HUES48 (cell line): ENCODE measurements around the gene FBXO44.

Source experiments
- H3K27ac ChIP-seq: one replicate; pipeline ENCODE4 v1.7.0; 2013; ENCODE audit warnings: low read depth, low read length, inconsistent platforms
- H3K27me3 ChIP-seq: 2 replicates; pipeline ENCODE4 v1.6.1; 2013; ENCODE audit warnings: mild to moderate bottlenecking, low read length; ENCODE audit not compliant: control insufficient read depth, insufficient read depth
- H3K36me3 ChIP-seq: 2 replicates; pipeline ENCODE4 v1.6.1; 2013; ENCODE audit warnings: low read length; ENCODE audit not compliant: control insufficient read depth, insufficient read depth
- H3K4me1 ChIP-seq: 2 replicates; pipeline ENCODE4 v1.6.1; 2013; ENCODE audit warnings: mild to moderate bottlenecking, low read length; ENCODE audit not compliant: control insufficient read depth, insufficient read depth
- H3K4me3 ChIP-seq: 2 replicates; pipeline ENCODE4 v1.5.1; 2013; ENCODE audit warnings: mild to moderate bottlenecking, low read depth, low read length
- H3K9ac ChIP-seq: 2 replicates; pipeline ENCODE4 v1.6.1; 2013; ENCODE audit warnings: mild to moderate bottlenecking, low read depth, low read length, moderate library complexity
- H3K9me3 ChIP-seq: 2 replicates; pipeline ENCODE4 v1.6.1; 2013; ENCODE audit warnings: low read length; ENCODE audit not compliant: control insufficient read depth, insufficient read depth

FBXO44 gene

GRCh38 chr1:11711490-11711889, 56.8 kb downstream of the FBXO44 start:
- Histone ChIP-seq H3K27me3 (no peaks in the 10 kb centered on the region), H3K9me3 (no peaks in the 10 kb centered on the region), H3K4me1 (peaks cover 12% of the 10 kb centered on the region), H3K36me3 (peaks cover 25% of the 10 kb centered on the region; the same call in 1 of the 2 replicates), H3K27ac (no peak overlapping the region), H3K9ac (no peak overlapping the region), H3K4me3 (no peak overlapping the region)

DNA sequence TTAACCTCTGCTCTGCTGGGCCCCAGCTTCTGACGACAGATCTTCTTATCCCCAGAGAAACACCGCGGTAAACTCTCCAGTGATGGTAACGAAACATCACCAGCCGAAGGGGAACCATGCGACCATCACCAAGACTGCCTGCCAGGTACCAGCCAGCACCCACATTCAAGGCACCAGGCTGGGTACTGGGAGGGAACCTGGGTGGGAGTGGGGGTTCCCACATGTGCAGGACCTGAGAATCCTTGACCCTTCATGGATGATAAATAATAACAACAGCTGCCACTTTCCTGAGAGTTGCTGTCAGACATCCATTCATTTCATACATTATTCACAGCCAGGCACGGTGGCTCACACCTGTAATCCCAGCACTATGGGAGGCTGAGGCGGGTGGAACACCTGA, 57.6 kb downstream of the FBXO44 start:
- H3K27ac ChIP-seq = no peak overlapping the region
- H3K4me3 ChIP-seq = no peak overlapping the region
- H3K4me1 ChIP-seq = peaks cover 10% of the 10 kb centered on the region
- H3K9me3 ChIP-seq = no peaks in the 10 kb centered on the region
- peaks cover 25% of the 10 kb centered on the region; the same call in 1 of the 2 replicates for H3K36me3 ChIP-seq
- H3K9ac ChIP-seq = no peak overlapping the region
- no peaks in the 10 kb centered on the region for H3K27me3 ChIP-seq
